ENCODE data around the gene CHST11.

The CHST11 gene

GRCh38 chr12:104682790-104683279 is 226.1 kb downstream of the CHST11 start:
- DNase-seq: peak; percentile 81

GRCh38 chr12:104683831-104684503 is 227.2 kb downstream of the CHST11 start:
- no peak for DNase-seq

GRCh38 chr12:104684884-104685283 is 228.1 kb downstream of the CHST11 start:
- no peak for DNase-seq

GRCh38 chr12:104685366-104685765 is 228.6 kb downstream of the CHST11 start:
- no peak for DNase-seq

- no peak for DNase-seq
Measured at GRCh38 chr12:104686196-104686595, 229.4 kb downstream of the CHST11 start.

GRCh38 chr12:104687823-104688573 is 231.2 kb downstream of the CHST11 start:
- DNase-seq: peak; percentile 63 to 65

GRCh38 chr12:104689635-104690034 is 232.9 kb downstream of the CHST11 start:
- DNase-seq: no peak

GRCh38 chr12:104691721-104692556 is 235.2 kb downstream of the CHST11 start:
- no peak for DNase-seq

- no peak for DNase-seq
Measured at GRCh38 chr12:104692557-104693218, 235.9 kb downstream of the CHST11 start.

GRCh38 chr12:104693493-104693892 is 236.7 kb downstream of the CHST11 start:
- DNase-seq: no peak

- DNase-seq: no peak
Measured at GRCh38 chr12:104694161-104694560, 237.4 kb downstream of the CHST11 start.

GRCh38 chr12:104694711-104695110 is 238.0 kb downstream of the CHST11 start:
- no peak for DNase-seq

- peak; percentile 82 to 85 for DNase-seq
Measured at GRCh38 chr12:104695453-104696148, 238.9 kb downstream of the CHST11 start.

GRCh38 chr12:104697186-104697585 is 240.4 kb downstream of the CHST11 start:
- no peak for DNase-seq

GRCh38 chr12:104698871-104699270 is 242.1 kb downstream of the CHST11 start:
- no peak for DNase-seq

GRCh38 chr12:104699489-104700190 is 242.9 kb downstream of the CHST11 start:
- peak; percentile 59 to 62 for DNase-seq

GRCh38 chr12:104700324-104700723 is 243.6 kb downstream of the CHST11 start:
- no peak for DNase-seq

GRCh38 chr12:104701301-104701700 is 244.6 kb downstream of the CHST11 start:
- no peak for DNase-seq

GRCh38 chr12:104701756-104702155 is 245.0 kb downstream of the CHST11 start:
- DNase-seq: no peak

- no peak for DNase-seq
Measured at GRCh38 chr12:104702565-104703139, 245.9 kb downstream of the CHST11 start.

- DNase-seq: no peak
Measured at GRCh38 chr12:104703372-104703771, 246.6 kb downstream of the CHST11 start.

Measured in activated T-cell treated with anti-CD3 and anti-CD28 coated beads, Interleukin-2, amount 50 U/mL, for 48 hours (primary cell).